NCI-H526 treated with DMSO at 0.1 percent for 48 hours (cell line): ENCODE data around the gene AHDC1.
"Not testable (repeated sequence)": the region's sequence is repeated elsewhere in the genome, so short reads cannot be mapped to it uniquely, and the experiment has no call there.

Source experiments
- DNase-seq: peaks from one replicate; lab custom pipeline; 2025; lab: John Stamatoyannopoulos, UW

The AHDC1 gene

DNA sequence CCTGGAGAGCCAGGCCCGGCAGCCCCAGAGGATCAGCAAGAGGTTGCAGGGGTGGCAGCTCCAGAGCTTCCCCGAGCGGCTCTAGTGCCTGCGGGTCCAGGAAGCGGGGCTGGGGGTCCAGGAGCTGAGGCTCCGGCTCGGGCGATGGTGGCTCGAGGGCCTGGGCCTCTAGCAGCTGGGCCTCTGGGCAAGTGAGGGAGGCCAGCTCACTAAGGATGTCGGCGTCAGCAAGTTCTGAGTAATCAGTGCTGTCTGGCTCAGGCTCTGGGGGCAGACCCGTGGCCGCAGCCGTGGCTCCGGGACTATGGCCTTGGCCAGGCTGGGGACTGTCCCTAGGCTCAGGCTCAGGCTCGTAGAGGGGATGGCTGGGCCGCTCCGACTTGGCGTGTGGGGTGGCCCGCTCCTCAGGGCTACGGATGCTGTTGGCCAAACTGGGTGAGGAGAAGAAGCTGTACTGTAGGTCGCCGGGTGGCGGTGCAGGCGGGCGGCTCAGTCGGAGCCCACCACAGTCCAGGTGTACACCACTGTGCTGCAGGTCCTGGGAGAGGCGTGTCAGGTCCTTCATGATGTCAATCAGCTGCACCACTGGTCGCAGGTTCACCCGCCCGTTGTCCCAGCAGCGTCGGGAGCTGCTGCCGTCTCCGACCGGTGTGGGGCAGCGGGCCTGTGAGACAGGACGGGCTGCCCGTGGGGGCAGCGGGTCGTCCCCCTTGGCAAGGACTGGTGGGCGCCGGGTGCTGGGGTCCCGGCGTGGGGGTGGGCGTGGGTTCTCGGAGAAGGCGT lies 52.6 kb downstream of the AHDC1 start:
- no peak for DNase-seq

DNA sequence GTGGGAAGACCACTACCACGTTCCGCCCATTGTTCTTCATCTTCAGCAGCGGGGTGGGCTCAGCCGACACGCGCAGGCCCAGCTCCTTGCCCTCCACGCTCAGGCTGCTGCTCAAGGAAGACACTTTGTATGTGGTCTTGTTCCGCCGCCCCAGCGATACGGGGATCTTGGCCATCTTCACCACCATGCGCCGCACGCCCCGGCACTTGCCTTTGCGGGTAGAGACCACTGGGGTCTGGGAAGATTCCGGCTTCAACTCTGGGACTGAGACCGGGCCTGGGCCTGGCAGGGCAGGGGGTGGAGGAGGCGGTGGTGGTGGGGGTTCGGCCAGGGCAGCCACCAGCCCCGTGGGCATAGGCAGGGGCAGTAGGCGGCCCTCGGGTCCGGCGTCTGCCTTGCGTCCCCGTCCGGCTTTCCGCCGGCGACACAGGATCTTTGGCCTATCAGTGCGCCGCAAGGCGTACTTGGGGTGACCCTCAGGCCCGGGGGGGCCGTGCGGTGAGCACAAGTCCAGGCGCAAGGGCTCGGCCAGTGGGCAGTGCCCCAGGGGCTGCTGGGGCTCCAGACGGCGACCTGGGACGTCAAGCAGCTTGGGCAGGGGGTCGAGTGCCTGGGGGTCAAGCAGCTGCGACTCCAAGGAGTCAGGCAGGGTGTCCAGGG lies 53.3 kb downstream of the AHDC1 start:
- DNase-seq, result no peak

DNA sequence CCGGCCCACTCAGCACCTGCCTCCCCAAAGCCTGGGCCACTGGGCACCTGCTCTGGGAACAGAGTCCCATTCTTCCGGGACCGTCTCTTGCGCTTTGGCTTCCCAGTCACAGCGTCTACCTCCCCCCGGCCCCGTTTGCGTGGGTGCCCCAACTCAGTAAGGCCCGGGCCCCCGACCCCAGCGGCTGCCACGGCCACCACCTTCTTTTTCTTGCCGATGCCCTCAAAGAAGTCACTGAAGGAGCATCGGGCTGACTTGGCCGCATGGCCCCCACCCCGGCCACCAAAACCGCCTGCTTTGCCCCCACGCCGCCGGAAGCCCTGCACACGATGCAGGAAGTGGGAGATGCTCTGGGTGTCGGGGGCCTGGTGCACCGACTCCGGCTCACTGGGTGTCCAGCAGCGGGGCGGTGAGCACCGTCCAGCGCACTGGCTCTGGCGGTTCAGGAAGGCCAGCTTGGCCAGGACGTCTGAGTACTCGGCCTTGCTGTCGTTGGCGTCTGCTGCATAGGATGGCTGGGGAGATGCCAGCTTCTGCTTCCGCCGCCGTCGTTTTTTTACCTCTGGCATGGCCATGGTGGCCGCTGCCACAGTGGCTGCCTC lies 54.0 kb downstream of the AHDC1 start:
- DNase-seq, result no peak

GRCh38 chr1:27548858-27549719 lies 54.9 kb downstream of the AHDC1 start:
- no peak for DNase-seq

GRCh38 chr1:27548136-27548853 lies 55.6 kb downstream of the AHDC1 start:
- DNase-seq, result no peak

- no peak for DNase-seq
Observed at GRCh38 chr1:27547220-27548116, 56.5 kb downstream of the AHDC1 start.

- no peak for DNase-seq
Observed at GRCh38 chr1:27545876-27546275, 58.1 kb downstream of the AHDC1 start.

GRCh38 chr1:27545271-27545670 lies 58.7 kb downstream of the AHDC1 start:
- no peak for DNase-seq

GRCh38 chr1:27544834-27545233 lies 59.1 kb downstream of the AHDC1 start:
- no peak for DNase-seq

DNA sequence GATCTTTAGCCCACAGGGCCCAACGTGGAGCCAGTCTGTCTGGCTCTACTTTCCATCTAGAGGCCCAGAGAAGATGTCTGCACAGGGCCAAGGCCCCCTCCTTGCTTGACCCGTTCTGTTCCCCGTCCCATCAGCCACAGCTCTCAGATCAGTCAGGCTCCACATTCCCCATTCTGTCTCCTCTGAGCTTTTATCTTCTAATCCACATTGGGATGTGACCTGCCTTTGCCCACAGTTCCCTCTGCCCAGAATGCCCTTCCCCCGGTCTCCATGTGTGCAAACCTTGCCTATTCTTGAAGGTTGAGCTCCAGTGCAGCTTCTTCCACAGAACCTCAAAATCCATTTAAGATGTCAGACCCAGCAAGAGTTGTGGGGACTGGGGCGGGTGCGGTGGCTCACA lies 60.7 kb downstream of the AHDC1 start:
- no peak for DNase-seq

DNA sequence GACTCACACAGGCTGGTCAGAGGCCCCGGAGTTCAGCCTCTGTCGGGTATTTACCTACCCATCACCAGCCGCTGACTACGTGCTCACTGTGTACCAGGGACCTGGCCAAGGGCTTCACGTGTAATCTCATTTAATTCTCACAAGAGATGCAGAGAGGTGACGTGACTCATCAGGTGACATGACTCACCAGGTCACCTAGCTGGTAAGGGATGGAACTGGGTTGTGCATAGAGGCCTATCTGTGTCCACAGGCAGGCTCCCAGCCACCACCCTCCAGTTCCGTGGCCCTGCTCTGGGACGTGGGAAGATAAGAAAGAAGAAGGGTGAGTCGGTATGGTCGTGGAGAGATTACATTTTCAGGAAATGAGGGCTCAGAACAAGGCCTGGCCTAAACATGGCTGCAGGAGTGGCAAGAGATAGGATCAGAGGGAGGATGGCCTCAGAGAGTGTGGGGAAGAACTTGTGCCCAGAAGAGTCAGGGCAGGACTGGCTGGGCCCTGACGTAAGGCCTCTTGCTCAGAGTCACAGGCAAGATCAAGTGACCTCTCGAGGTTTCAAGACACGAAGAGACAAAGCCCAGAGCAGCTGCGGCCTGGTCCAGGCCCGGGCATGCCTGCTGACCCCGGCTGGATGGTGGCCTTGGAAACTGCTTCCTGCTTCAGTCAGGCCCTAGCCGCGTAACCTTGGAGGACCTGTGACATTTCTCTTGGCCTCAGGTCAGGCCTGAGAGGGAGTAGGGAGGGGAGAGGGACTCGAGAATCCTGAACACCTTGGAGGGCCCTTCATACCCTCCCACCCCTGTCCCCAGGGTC lies 61.3 kb downstream of the AHDC1 start:
- no peak for DNase-seq

GRCh38 chr1:27539901-27540861 lies 63.8 kb downstream of the AHDC1 start:
- DNase-seq, result no peak

DNA sequence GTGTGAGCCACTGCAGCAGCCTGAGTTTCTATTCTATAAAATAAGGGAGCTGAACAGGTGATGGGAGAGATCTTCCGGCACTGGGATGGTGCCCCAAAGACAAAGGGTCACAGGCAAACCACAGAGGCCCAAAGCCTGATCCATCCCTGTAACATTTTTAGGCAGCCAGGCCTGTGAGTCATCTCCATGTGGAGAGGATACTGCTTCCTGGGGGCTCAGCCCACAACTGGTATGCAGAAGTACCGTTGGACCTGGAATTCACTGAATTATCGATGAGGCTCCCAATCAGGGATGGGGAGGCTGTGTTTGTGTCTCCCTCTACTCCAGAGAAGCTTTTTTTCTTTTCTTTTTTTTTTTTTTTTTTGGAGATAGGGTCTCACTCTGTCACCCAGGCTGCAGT lies 65.2 kb downstream of the AHDC1 start:
- no peak for DNase-seq

- not testable (repeated sequence) for DNase-seq
Observed at GRCh38 chr1:27538305-27538676, 65.7 kb downstream of the AHDC1 start.

GRCh38 chr1:27536767-27537166 lies 67.2 kb downstream of the AHDC1 start:
- DNase-seq, result no peak

DNA sequence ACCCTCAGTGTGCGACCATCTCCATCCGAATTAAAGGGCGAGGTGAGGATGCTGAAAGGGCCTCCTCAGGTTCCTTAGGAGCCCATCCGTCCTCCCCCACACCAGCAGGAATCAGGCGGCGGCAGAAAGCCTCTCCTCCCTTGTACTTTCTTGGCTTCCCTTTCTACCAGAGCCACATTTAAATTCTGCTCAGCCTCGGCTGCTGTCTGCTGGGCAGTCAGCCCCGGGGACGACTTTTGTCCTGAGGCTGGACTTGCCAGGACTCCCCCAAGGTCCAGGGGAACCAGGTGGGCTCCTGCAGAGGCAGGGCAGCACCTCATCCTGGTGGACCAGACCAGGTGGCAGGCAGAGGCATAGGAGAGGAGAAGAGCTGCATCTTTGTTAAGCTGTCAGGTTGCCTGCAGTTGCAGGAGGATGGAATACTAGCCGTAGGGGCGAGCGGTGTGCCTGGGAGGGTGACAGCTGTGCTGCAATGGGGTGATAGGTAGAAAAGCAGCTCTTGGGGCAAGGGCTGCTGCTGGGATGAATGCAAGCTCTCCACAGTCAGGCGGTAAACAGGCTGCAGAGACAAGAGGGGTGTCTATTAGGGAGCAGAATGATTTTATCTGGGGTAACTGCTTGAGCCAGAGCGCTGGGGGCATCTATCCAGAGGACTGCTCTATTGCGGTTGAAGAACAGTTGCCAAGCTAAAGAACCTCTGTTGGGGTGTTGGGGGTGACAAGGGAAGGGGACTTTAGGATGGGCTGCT lies 67.8 kb downstream of the AHDC1 start:
- no peak for DNase-seq

DNA sequence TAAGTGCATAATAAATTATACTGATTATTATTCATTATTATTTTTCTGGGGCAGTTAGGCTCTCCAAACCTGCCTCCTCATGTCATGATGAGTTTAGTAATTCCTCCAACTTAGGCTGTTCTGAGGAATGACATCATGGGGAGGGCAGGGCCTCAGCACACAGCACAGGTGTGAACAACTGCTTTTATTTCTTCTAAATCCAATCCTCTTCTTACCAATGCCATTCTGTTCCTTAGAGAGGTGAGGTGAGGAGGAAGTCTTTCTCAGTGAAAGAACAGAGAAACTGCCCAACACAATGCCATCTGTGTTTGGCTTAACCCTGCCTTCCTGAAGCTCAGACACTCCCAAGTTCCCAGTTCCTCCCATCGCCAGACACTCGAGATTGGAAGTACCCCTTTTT lies 68.6 kb downstream of the AHDC1 start:
- no peak for DNase-seq
